Measurements from ENCODE around the gene SEPTIN8. TPM values are rescaled to one million over a fixed set of nuclear protein-coding genes. Genes with fewer than 3 reads are reported as not detected.

Gene SEPTIN8
- total and polyA plus RNA-seq, 8 donors, result 15.5 to 47.3 (median 32.3) TPM

DNA sequence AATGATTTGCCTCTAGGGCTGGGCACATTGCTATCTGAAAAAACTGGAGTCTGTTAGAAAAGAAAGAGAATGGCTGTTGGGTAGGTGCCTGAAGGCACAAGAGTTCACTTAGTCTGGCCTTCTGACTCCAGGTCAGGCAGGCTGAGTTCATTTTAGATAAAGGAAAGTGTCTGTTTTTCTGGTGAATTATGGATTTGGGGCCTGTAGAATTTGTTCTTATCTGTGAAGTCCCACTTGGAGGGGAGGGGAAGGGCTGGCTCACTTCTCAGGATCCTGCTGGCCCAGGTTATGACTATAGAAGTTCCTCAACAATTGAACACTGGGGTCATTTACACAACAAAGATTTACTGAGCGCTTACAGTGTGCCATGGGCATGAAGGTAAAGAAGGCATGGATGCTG is 11.5 kb upstream of the SEPTIN8 start:
- TF ChIP-seq, protein P1, sequence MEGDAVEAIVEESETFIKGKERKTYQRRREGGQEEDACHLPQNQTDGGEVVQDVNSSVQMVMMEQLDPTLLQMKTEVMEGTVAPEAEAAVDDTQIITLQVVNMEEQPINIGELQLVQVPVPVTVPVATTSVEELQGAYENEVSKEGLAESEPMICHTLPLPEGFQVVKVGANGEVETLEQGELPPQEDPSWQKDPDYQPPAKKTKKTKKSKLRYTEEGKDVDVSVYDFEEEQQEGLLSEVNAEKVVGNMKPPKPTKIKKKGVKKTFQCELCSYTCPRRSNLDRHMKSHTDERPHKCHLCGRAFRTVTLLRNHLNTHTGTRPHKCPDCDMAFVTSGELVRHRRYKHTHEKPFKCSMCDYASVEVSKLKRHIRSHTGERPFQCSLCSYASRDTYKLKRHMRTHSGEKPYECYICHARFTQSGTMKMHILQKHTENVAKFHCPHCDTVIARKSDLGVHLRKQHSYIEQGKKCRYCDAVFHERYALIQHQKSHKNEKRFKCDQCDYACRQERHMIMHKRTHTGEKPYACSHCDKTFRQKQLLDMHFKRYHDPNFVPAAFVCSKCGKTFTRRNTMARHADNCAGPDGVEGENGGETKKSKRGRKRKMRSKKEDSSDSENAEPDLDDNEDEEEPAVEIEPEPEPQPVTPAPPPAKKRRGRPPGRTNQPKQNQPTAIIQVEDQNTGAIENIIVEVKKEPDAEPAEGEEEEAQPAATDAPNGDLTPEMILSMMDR (IDR thresholded peaks at IDR 0.05), result no peak
- TF ChIP-seq EP300 (IDR thresholded peaks at IDR 0.05) (no peak), POLR2AphosphoS5 (IDR thresholded peaks at IDR 0.05) (no peak), POLR2A (IDR thresholded peaks at IDR 0.05) (no peak)
- Histone ChIP-seq H3K4me3 (no peak overlapping the region), H3K4me1 (peaks cover 0 to 13% (median 0%) of the 10 kb centered on the region in 4 donors), H3K9me3 (no peaks in the 10 kb centered on the region), H3K36me3 (no peaks in the 10 kb centered on the region), H3K27ac (no peak overlapping the region), H3K27me3 (peaks cover 0 to 4% (median 0%) of the 10 kb centered on the region in 3 donors)
- DNase-seq, result no peak
- 57 to 95% (median 85%) methylated on average over 1 of the region's 1 CpG for WGBS, 5 donors
- intact Hi-C loops (cut with DNase I; ENCODE audit: low total_unique reads), result no loop called here

DNA sequence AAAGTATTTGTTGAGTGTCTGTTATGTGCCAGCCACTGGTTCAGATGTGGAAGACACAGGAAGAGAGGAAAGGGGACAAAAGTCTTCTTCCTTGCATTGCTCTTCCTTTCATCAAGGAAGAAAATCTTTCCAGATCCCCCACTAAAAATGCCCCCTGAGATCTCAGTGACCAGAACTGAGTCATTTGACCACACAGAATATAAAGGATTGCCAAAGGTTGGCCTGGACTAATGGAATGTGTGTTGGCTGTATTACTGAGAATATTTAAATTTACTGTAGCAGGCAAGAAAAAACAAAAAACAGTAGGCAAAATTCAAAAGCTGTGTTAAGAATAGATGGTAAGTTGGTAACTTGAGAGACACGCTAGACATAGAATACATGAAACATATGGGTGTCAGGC is 10.0 kb upstream of the SEPTIN8 start:
- Histone ChIP-seq H3K27me3 (no peaks in the 10 kb centered on the region), H3K36me3 (no peaks in the 10 kb centered on the region), H3K27ac (no peak overlapping the region), H3K4me1 (peaks cover 0 to 13% (median 0%) of the 10 kb centered on the region in 4 donors), H3K9me3 (no peaks in the 10 kb centered on the region), H3K4me3 (no peak overlapping the region)
- no peak for TF ChIP-seq EP300 (IDR thresholded peaks at IDR 0.05)
- no peak for TF ChIP-seq POLR2AphosphoS5 (IDR thresholded peaks at IDR 0.05)
- TF ChIP-seq POLR2A (IDR thresholded peaks at IDR 0.05), result no peak
- TF ChIP-seq, protein P1 (IDR thresholded peaks at IDR 0.05), result no peak
- DNase-seq, result no peak
- 95 to 100% (median 97%) methylated on average over 1 of the region's 1 CpG for WGBS, 5 donors
- intact Hi-C loops (cut with DNase I; ENCODE audit: low total_unique reads), result no loop called here

DNA sequence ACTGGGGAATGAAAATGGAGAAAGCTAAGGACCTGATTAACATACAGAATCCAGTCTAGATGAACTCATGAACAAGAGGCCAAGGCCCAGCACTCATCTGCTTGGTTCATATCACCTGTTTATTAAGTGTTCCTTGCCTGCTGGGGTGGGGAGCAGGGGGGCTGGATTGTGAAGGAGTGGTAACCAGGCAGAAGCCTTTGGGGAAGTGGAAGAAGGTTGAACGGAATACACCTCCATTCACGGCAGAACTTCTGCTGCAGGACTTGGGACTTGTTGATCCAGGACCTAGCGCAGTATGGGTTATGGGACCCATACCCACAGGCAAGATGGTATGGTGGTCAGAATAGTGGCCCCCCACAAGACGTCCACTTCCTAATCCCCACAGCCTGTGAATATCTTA is 8.8 kb upstream of the SEPTIN8 start:
- no peak for TF ChIP-seq POLR2AphosphoS5 (IDR thresholded peaks at IDR 0.05)
- TF ChIP-seq, protein P1 (IDR thresholded peaks at IDR 0.05), result no peak
- no peak for TF ChIP-seq EP300 (IDR thresholded peaks at IDR 0.05)
- TF ChIP-seq POLR2A (IDR thresholded peaks at IDR 0.05), result no peak
- WGBS, 5 donors, result 89 to 97% (median 96%) methylated on average over 4 of the region's 4 CpGs
- no peaks in the 10 kb centered on the region for H3K27me3 ChIP-seq

DNA sequence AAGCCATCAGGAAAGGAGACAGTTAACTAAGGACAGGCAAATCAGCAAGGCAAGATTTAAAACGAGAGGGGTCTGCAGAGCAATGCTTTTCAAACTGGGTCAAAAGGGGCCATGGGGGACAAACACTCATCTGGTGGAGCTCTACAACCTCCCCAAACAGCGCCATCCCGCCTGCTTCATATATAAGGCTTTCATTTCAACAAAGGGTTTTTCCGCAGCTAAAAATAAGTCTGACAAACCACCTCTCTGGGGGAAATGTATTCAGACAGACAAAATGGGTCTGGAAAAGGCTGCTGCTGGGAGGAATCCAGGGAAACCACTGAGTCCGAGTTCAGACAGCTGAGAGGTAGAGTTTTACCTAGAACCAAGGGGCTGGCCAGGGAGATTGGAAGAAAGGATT is 8.3 kb upstream of the SEPTIN8 start:
- Histone ChIP-seq H3K27ac (no peak overlapping the region), H3K36me3 (no peaks in the 10 kb centered on the region), H3K4me1 (peaks cover 0 to 12% (median 0%) of the 10 kb centered on the region in 4 donors), H3K4me3 (no peak overlapping the region), H3K9me3 (no peaks in the 10 kb centered on the region), H3K27me3 (no peaks in the 10 kb centered on the region)
- TF ChIP-seq POLR2AphosphoS5 (IDR thresholded peaks at IDR 0.05) (no peak), EP300 (IDR thresholded peaks at IDR 0.05) (no peak), POLR2A (IDR thresholded peaks at IDR 0.05) (no peak)
- TF ChIP-seq, protein P1 (IDR thresholded peaks at IDR 0.05), result no peak
- WGBS, 5 donors, result 60 to 77% (median 74%) methylated on average over 5 of the region's 5 CpGs
- intact Hi-C loops (cut with DNase I; ENCODE audit: low total_unique reads), result no loop called here
- DNase-seq, result no peak

More for the DNA sequence above, 8.8 kb upstream of the SEPTIN8 start:
- no peaks in the 10 kb centered on the region for H3K9me3 ChIP-seq
- intact Hi-C loops (cut with DNase I; ENCODE audit: low total_unique reads), result no loop called here
- H3K36me3 ChIP-seq, result no peaks in the 10 kb centered on the region
- no peak overlapping the region for H3K27ac ChIP-seq
- H3K4me3 ChIP-seq, result no peak overlapping the region
- no peak for DNase-seq
- H3K4me1 ChIP-seq, result peaks cover 0 to 13% (median 0%) of the 10 kb centered on the region in 4 donors
